HTERT RPE-1 (cell line): ENCODE measurements around the gene CCDC187.
"Not testable (repeated sequence)": the region's sequence is repeated elsewhere in the genome, so short reads cannot be mapped to it uniquely, and the experiment has no call there.

Experiments used
- in situ Hi-C: fragments of 300-500 bp; cut with MboI; formaldehyde crosslinking; loops from 4 replicates; pipeline ENCODE4 v1.14.3; 2020; ENCODE audit warnings: low sequenced_read_pairs

The CCDC187 gene

GRCh38 chr9:136273244-136273865 is 30.5 kb downstream of the CCDC187 start:
- in situ Hi-C loops: no loop called here

- in situ Hi-C loops: no loop called here
Observed at GRCh38 chr9:136270173-136270705, 33.7 kb downstream of the CCDC187 start.

- in situ Hi-C loops: no loop called here
Observed at GRCh38 chr9:136268735-136269134, 35.2 kb downstream of the CCDC187 start.

- in situ Hi-C loops: no loop called here
Observed at GRCh38 chr9:136268318-136268717, 35.6 kb downstream of the CCDC187 start.

GRCh38 chr9:136267261-136268111 is 36.4 kb downstream of the CCDC187 start:
- in situ Hi-C loops: no loop called here

- in situ Hi-C loops: not testable (repeated sequence)
Observed at GRCh38 chr9:136266641-136267040, 37.3 kb downstream of the CCDC187 start.

- in situ Hi-C loops: no loop called here
Observed at GRCh38 chr9:136265561-136266355, 38.1 kb downstream of the CCDC187 start.

GRCh38 chr9:136264441-136265405 is 39.2 kb downstream of the CCDC187 start:
- in situ Hi-C loops: no loop called here

- in situ Hi-C loops: no loop called here
Observed at GRCh38 chr9:136264031-136264430, 39.9 kb downstream of the CCDC187 start.

GRCh38 chr9:136262671-136263178 is 41.2 kb downstream of the CCDC187 start:
- in situ Hi-C loops: no loop called here

GRCh38 chr9:136261686-136262430 is 42.0 kb downstream of the CCDC187 start:
- in situ Hi-C loops: no loop called here

GRCh38 chr9:136260936-136261472 is 42.9 kb downstream of the CCDC187 start:
- in situ Hi-C loops: no loop called here

- in situ Hi-C loops: no loop called here
Observed at GRCh38 chr9:136260521-136260920, 43.4 kb downstream of the CCDC187 start.

- in situ Hi-C loops: no loop called here
Observed at GRCh38 chr9:136259836-136260235, 44.1 kb downstream of the CCDC187 start.

- in situ Hi-C loops: no loop called here
Observed at GRCh38 chr9:136259517-136259813, 44.4 kb downstream of the CCDC187 start.

- in situ Hi-C loops: no loop called here
Observed at GRCh38 chr9:136258786-136259516, 44.9 kb downstream of the CCDC187 start.

GRCh38 chr9:136258299-136258625 is 45.6 kb downstream of the CCDC187 start:
- in situ Hi-C loops: no loop called here
